Frontal cortex (tissue), 4 donors: ENCODE measurements around the gene AGPAT3. TPM values are rescaled to one million over a fixed set of nuclear protein-coding genes. Genes with fewer than 3 reads are reported as not detected.

Experiments
- DNase-seq, 2 donors: peaks; one replicate each; pipeline ENCODE4 v3.0.0; 2012; ENCODE audit warnings: low spot score in 2 of 2
- FAIRE-seq: peaks from 2 replicates; lab custom pipeline; 2012; peaks lifted over from hg19 to GRCh38; lab: Jason Lieb, UNC
- small RNA-seq: library from RNA; depleted of rRNA; stranded (forward); fragments of <200 nt; gene quantifications from one replicate; pipeline ENCODE3, GENCODE V24; 2014
- total RNA-seq: library from RNA; depleted of rRNA; stranded (reverse); fragments of >200 nt; gene quantifications from one replicate; pipeline ENCODE4 v1.2.3, GENCODE V29; 2014
- donor health status: control.
- donor health status: control.
- donor health status: control.

The AGPAT3 gene
- total RNA-seq, 1 donor from 2014 or later: 26.1 TPM

- DNase-seq (no peak), FAIRE-seq (no peak)
These were observed 162.7 kb downstream of the AGPAT3 start for GRCh38 chr21:44027607-44028286.

- DNase-seq (no peak), FAIRE-seq (no peak)
These were observed 163.2 kb downstream of the AGPAT3 start for GRCh38 chr21:44028287-44028659.

GRCh38 chr21:44029460-44030087 is 164.6 kb downstream of the AGPAT3 start:
- FAIRE-seq (no peak), DNase-seq (no peak)

GRCh38 chr21:44035244-44035643 is 170.2 kb downstream of the AGPAT3 start:
- FAIRE-seq (no peak), DNase-seq (no peak)

Small RNAs within 50 kb of the gene (small RNA-seq; reads per million reads assigned to genes)
- gene RNU6-1150P (not detected), gene RNU6-859P (not detected)

Other genes starting within 250 kb of the AGPAT3 start
- gene HSF2BP, start 205.7 kb upstream of the AGPAT3 start, total RNA-seq: 2.0 TPM
- gene RRP1B, start 205.7 kb upstream of the AGPAT3 start, total RNA-seq: 21.6 TPM
- gene PDXK, start 146.1 kb upstream of the AGPAT3 start, total RNA-seq: 22.4 TPM
- gene CSTB, start 88.9 kb upstream of the AGPAT3 start, total RNA-seq: 6.5 TPM
- 13.9 TPM for gene RRP1, start 75.6 kb upstream of the AGPAT3 start, total RNA-seq
- 15.1 TPM for gene TRAPPC10, start 147.1 kb downstream of the AGPAT3 start, total RNA-seq
- 7.3 TPM for gene PWP2, start 242.2 kb downstream of the AGPAT3 start, total RNA-seq